ENCODE data around the gene ZSCAN2. TPM values are rescaled to one million over a fixed set of nuclear protein-coding genes. Genes with fewer than 3 reads are reported as not detected.

ZSCAN2 gene
- total and polyA plus RNA-seq, 2 of the 8 experiments (the other 6 are each of a cell fraction or from before 2014, with no cell fraction given), result 23.6 to 52.4 TPM

DNA sequence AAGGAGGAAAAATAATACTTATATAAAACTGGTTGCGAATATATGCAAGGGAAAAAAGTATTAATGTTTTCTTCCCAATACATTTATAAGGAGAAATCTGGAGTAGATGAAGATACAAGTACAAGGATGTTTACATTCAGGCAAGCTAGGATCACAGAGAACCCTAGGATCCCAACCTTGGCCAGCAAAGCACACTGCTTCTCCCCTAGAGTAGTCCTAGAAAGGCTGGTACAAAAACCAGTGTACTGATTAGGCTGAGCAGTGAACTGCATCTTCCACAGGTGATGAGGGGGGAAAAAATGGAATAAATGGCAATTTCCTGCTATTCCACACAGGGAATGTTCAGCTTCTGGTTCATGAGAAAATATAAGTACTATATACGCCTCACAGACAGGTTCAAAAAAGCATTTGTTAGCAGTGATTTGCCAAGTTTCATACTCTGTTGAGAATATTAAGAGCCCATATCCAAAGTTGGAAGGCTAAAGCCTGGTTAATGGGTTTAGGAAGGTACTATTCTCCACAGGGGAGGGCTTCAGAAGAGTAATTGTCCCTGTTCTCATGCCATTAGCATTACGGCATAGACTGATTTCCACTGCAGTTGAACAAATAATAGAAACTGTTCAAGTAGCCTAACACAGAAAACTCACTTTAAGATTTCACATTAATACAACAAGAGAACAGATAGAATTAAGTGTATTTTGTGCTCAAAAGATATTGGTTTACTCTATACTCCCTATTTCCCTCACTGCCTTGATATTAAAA lies 67.6 kb downstream of the ZSCAN2 start:
- Histone ChIP-seq H4K8ac (ENCODE audit: extremely low read depth, insufficient read depth, low read length) (no peak overlapping the region), H3K9me3 (ENCODE audit: insufficient read depth in 2 of 2, low read depth in 1 of 2, low read length in 1 of 2) (no peaks in the 10 kb centered on the region), H3K4me1 (replicated peaks in 1 of 4; ENCODE audit: control insufficient read depth in 3 of 4, insufficient read depth in 4 of 4, low read length in 3 of 4) (no peaks in the 10 kb centered on the region), H3K79me2 (ENCODE audit: control insufficient read depth in 1 of 2, insufficient read depth in 2 of 2, low read length in 2 of 2) (no peaks in the 10 kb centered on the region), H3K56ac (replicated peaks; ENCODE audit: insufficient read length, low read depth, low read length) (no peak overlapping the region), H2BK12ac (ENCODE audit: low read depth, low read length) (no peak overlapping the region), H3K14ac (ENCODE audit: insufficient read length) (no peak overlapping the region), H3K9ac (replicated peaks in 1 of 4; ENCODE audit: extremely low read depth in 1 of 4, low read depth in 3 of 4, low read length in 3 of 4) (no peak overlapping the region), H4K91ac (replicated peaks; ENCODE audit: insufficient read length, low read length) (no peak overlapping the region), H3K79me1 (ENCODE audit: low read depth, low read length) (no peaks in the 10 kb centered on the region), H3K4me3 (ENCODE audit: extremely low read depth in 1 of 4, insufficient read depth in 2 of 4, low read depth in 3 of 4, low read length in 4 of 4) (no peak overlapping the region), H4K20me1 (replicated peaks in 1 of 2; ENCODE audit: control insufficient read depth in 1 of 2, insufficient read depth in 2 of 2, low read length in 2 of 2) (peaks cover 0 to 2% of the 10 kb centered on the region in 2 experiments), H3K27me3 (replicated peaks in 1 of 4; ENCODE audit: control insufficient read depth in 3 of 4, extremely low read depth in 1 of 4, insufficient read depth in 3 of 4, low read length in 3 of 4) (no peaks in the 10 kb centered on the region), H3K23me2 (ENCODE audit: low read depth, low read length) (no peaks in the 10 kb centered on the region), H2BK120ac (replicated peaks; ENCODE audit: low read depth, low read length) (no peak overlapping the region), H3K18ac (ENCODE audit: extremely low read depth, low read length) (no peak overlapping the region), H3K36me3 (ENCODE audit: control insufficient read depth in 2 of 4, insufficient read depth in 4 of 4, low read length in 3 of 4) (peaks cover 13 to 38% (median 26%) of the 10 kb centered on the region in 4 experiments), H3K4me2 (ENCODE audit: insufficient read depth in 1 of 2, low read depth in 2 of 2, low read length in 2 of 2) (no peak overlapping the region), H2AFZ (ENCODE audit: low read length) (no peak overlapping the region), H3K27ac (ENCODE audit: low read depth, low read length) (no peak overlapping the region), H2BK15ac (ENCODE audit: low read length) (no peak overlapping the region), H2AK5ac (ENCODE audit: low read depth, low read length) (no peak overlapping the region), H2BK20ac (ENCODE audit: low read length) (no peak overlapping the region), H3K23ac (ENCODE audit: insufficient read length) (no peak overlapping the region), H3K4ac (replicated peaks; ENCODE audit: insufficient read length, low read depth, low read length) (no peak overlapping the region), H4K5ac (ENCODE audit: insufficient read length, low read depth, low read length) (no peak overlapping the region), H2BK5ac (ENCODE audit: low read depth, low read length) (no peak overlapping the region)
- 90% methylated on average over 3 of the region's 3 CpGs; no CpG with 5 or more reads in 1 of the 2 experiments for whole genome bisulfite sequencing, 2 experiments (ENCODE audit: extremely low coverage in 1 of 2, insufficient coverage in 1 of 2, insufficient read length in 1 of 2, insufficient replicate concordance in 2 of 2, low coverage in 1 of 2, low lambda C conversion rate in 2 of 2, missing lambda C conversion rate in 1 of 2)
- FAIRE-seq (no peak), DNase-seq (ENCODE audit: low read depth in 1 of 2, low spot score in 2 of 2) (no peak)
- ChIA-PET POLR2A (ENCODE audit: partially characterized antibody) (interaction anchor here (0.9 to 1.4 kb wide), 2 partner anchors 14 to 15 kb away, joined by 3 to 5 read pairs; partner anchors contain the start of gene WDR73), CTCF (ENCODE audit: partially characterized antibody) (interaction anchor here (1.3 kb wide), 1 partner anchor 10 kb away, joined by 5 read pairs; no protein-coding TSS in a partner anchor)
- TF ChIP-seq KDM1A (IDR thresholded peaks at IDR 0.05; ENCODE audit: borderline replicate concordance, low read length) (no peak), EZH2 (IDR thresholded peaks at IDR 0.05; ENCODE audit: low read depth, low read length, severe bottlenecking) (no peak), RBBP5 (IDR thresholded peaks at IDR 0.05; ENCODE audit: borderline replicate concordance, low read depth, low read length) (no peak), PHF8 (conservative IDR thresholded peaks at IDR 0.05; ENCODE audit: low read depth, low read length) (no peak), RXRA (IDR thresholded peaks at IDR 0.05; ENCODE audit: insufficient read depth, low read depth, low read length) (no peak), KDM5A (IDR thresholded peaks at IDR 0.05; ENCODE audit: low read length) (no peak)
- TF ChIP-seq, protein P1, sequence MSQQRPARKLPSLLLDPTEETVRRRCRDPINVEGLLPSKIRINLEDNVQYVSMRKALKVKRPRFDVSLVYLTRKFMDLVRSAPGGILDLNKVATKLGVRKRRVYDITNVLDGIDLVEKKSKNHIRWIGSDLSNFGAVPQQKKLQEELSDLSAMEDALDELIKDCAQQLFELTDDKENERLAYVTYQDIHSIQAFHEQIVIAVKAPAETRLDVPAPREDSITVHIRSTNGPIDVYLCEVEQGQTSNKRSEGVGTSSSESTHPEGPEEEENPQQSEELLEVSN (IDR thresholded peaks at IDR 0.05), result no peak

All from H1 (cell line).